ENCODE results near the gene NOTCH1. TPM values are rescaled to one million over a fixed set of nuclear protein-coding genes. Genes with fewer than 3 reads are reported as not detected.
A peak's percentile ranks its signal among the peaks of the same experiment; 100 is the strongest.

The NOTCH1 gene
- total RNA-seq, 1 donor from 2014 or later: 29.7 TPM

GRCh38 chr9:136537896-136538598 is 7.8 kb downstream of the NOTCH1 start:
- intact Hi-C loops (cut with DNase I): loop anchor here (5.0 kb wide), 1 partner anchor 46 kb away; no protein-coding TSS in a partner anchor
- DNase-seq (ENCODE audit: low spot score): no peak

- DNase-seq (ENCODE audit: low spot score): no peak
- intact Hi-C loops (cut with DNase I): loop anchor here (5.0 kb wide), 1 partner anchor 45 kb away; no protein-coding TSS in a partner anchor
These were observed 8.4 kb downstream of the NOTCH1 start for GRCh38 chr9:136537411-136537810.

GRCh38 chr9:136536721-136537241 is 9.1 kb downstream of the NOTCH1 start:
- DNase-seq (ENCODE audit: low spot score): no peak
- intact Hi-C loops (cut with DNase I): loop anchor here (5.0 kb wide), 1 partner anchor 44 kb away; no protein-coding TSS in a partner anchor

GRCh38 chr9:136536051-136536720 is 9.7 kb downstream of the NOTCH1 start:
- no peak for DNase-seq (ENCODE audit: low spot score)
- intact Hi-C loops (cut with DNase I): loop anchor here (5.0 kb wide), 1 partner anchor 44 kb away; no protein-coding TSS in a partner anchor

- intact Hi-C loops (cut with DNase I): loop anchor here (5.0 kb wide), 1 partner anchor 43 kb away; no protein-coding TSS in a partner anchor
These were observed 10.8 kb downstream of the NOTCH1 start for GRCh38 chr9:136535070-136535469.

GRCh38 chr9:136534366-136534765 is 11.5 kb downstream of the NOTCH1 start:
- DNase-seq (ENCODE audit: low spot score): no peak
- intact Hi-C loops (cut with DNase I): no loop called here

More at GRCh38 chr9:136535070-136535469, 10.8 kb downstream of the NOTCH1 start:
- no peak for DNase-seq (ENCODE audit: low spot score)

GRCh38 chr9:136533775-136534157 is 12.1 kb downstream of the NOTCH1 start:
- intact Hi-C loops (cut with DNase I): loop anchor here (2.0 kb wide), 1 partner anchor 21 kb away; no protein-coding TSS in a partner anchor
- peak; percentile 92 for DNase-seq (ENCODE audit: low spot score)

GRCh38 chr9:136532799-136533774 is 12.8 kb downstream of the NOTCH1 start:
- peak; percentile 90 for DNase-seq (ENCODE audit: low spot score)
- intact Hi-C loops (cut with DNase I): loop anchor here (2.0 kb wide), 1 partner anchor 20 kb away; no protein-coding TSS in a partner anchor

- DNase-seq (ENCODE audit: low spot score): no peak
- intact Hi-C loops (cut with DNase I): loop anchor here (2.0 kb wide), 1 partner anchor 19 kb away; no protein-coding TSS in a partner anchor
These were observed 13.7 kb downstream of the NOTCH1 start for GRCh38 chr9:136531904-136532798.

- DNase-seq (ENCODE audit: low spot score): no peak
- intact Hi-C loops (cut with DNase I): no loop called here
These were observed 14.5 kb downstream of the NOTCH1 start for GRCh38 chr9:136531186-136531903.

GRCh38 chr9:136530461-136531089 is 15.3 kb downstream of the NOTCH1 start:
- intact Hi-C loops (cut with DNase I): no loop called here
- no peak for DNase-seq (ENCODE audit: low spot score)

- intact Hi-C loops (cut with DNase I): no loop called here
These were observed 16.1 kb downstream of the NOTCH1 start for GRCh38 chr9:136529516-136530460.

GRCh38 chr9:136528716-136529341 is 17.0 kb downstream of the NOTCH1 start:
- no peak for DNase-seq (ENCODE audit: low spot score)
- intact Hi-C loops (cut with DNase I): no loop called here

More at GRCh38 chr9:136529516-136530460, 16.1 kb downstream of the NOTCH1 start:
- DNase-seq (ENCODE audit: low spot score): no peak

GRCh38 chr9:136527721-136528710 is 17.8 kb downstream of the NOTCH1 start:
- DNase-seq (ENCODE audit: low spot score): no peak
- intact Hi-C loops (cut with DNase I): no loop called here

Measured in cardiac septum (tissue), 1 donor.